ENCODE data around the gene TSKS.

GRCh38 chr19:49738268-49738667 lies 24.8 kb downstream of the TSKS start:
- TF ChIP-seq EZH2phosphoT487 (IDR thresholded peaks at IDR 0.05; ENCODE audit: borderline replicate concordance, low read depth, low read length) = no peak
- no peak for TF ChIP-seq CTCF (conservative IDR thresholded peaks at IDR 0.05; ENCODE audit: low read length)

All from OCI-LY7 (cell line).